HG02938 (cell line): Measurements from ENCODE around the gene UNCX.
"Not testable (repeated sequence)": the region's sequence is repeated elsewhere in the genome, so short reads cannot be mapped to it uniquely, and the experiment has no call there.

ENCODE experiments used
- ATAC-seq: cut with Tn5 transposase; IDR thresholded peaks from one replicate; pipeline ENCODE4 v1.9.1; 2021; ENCODE audit warnings: mild to moderate bottlenecking, moderate library complexity; ENCODE audit not compliant: unreplicated experiment

Gene UNCX

DNA sequence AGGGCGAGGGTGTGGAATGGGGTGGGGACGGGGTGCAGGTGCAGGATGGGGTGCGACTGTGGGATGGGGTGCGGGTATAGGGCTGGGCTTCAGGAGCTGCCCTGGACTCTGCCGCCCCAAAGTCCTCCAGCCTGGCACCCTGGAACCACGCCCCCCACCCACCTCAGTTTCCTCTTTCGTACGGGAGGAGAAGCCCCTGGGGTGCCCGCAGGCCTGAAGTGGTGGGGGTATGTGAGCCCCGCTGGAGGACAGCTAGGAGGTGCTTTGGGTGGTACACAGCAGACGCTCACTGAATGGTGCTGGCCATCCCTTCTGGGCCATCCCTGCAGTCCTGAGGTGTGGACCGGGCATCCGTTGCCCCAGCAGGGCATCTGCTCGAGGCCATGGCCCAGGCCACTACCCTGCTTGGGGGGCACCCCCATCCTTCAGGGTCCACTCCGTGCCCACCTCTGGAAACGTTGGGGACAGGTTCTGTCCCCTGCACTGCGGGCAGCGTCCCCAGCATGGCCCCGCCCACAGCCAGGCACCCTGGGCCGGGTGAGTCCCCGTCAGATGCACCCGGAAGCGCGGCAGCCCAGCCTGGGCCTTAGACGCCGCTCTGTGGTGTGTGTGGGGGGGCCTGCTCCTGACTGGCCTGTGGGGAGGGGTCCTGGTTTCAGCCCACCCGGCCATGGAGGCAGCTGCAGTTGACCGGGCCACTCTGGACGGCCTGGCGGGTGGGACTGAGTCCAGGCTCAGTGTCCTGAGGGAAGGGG is 41.6 kb downstream of the UNCX start:
- ATAC-seq, result no peak

DNA sequence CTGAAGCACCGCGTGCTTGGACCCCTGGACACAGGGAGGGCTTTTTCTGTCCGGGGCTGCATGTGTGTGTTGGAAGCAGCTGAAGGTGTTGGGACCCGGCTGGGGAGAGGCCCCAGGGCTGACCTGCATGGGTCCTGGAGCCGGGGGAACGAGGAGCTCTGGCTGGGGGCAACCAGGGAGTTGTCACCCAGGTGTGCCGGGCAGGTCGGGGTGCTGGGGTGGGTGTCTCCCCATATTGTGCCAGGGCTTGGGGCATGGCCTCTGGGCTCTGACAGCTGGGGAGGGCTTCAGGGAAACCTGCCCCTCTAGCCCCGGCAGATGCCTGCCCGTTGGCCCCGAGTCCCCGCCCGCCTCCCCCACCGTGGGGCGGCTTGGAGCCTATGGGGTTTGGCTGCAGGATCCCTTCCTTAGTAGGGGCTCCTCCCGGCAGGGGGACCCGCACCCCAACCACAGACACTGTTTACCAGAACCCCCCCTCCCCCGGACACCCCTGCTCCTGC is 42.3 kb downstream of the UNCX start:
- no peak for ATAC-seq

DNA sequence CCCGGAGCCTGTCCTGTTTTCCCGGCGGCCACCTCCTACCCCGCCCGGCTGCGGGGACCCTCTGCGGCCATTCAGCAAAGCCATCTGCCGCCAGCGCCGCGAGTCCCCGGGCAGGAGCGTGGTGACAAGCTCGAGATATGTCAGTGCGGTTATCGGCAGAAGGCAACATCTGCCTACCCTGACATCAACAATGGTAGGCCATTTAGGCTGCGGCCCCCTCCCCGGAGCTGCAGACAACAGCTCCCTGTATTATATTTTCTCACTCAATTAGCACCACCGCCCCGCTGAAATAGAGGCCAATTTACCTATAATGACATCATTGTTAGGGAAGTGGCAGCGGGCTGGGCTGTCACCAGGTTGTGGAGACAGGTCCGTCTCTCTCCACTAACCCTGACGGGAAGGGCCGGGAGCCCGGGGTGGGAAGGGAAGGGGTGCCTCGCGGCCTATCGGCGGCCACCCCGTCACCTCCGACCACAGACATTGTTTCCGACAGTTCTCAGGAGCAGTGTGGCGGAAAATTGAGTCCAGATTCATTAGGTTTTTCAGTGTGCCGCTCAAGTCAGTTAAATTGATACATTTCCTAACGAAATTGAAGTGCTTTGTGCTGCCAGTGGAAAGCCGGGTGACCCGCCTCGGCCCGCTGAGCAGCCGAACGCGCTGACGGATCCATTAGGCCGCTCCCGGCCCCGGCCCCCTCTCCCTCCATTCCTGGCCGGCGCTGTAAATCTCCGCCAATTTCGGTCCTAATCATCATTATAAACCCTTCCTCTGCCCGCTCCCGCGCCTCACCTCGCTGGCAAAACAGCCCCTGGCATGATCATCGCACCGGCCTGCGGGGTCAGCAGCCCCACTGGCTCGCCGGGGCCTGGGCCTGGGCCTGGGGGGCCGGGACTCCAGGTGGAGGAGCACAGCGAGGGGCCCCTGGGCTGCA is 43.0 kb downstream of the UNCX start:
- ATAC-seq, result no peak

DNA sequence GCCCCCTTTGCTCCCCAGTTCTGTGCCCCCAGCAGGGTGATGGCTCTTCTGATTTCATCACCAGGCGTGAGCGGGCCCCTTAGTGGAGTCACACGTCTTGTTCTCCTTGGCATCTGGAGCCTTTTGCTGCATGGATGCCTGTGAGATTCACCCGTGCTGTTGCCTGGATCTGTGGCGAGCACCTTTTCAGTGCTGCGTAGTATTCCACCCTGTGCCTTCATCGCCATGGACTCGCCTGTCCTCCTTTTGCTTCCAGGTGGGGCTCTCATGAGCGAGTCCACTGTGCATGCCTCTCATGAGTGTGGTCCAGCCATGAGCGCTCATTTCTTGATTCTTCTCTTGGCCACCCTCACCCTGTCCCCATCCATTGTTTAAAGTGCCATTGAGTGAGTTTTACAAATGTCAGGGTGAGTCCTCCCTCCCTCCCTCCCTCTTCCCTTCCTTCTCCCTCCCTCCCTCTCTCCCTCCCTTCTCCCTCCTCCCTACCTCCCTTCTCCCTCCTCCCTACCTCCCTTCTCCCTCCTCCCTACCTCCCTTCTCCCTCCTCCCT is 44.0 kb downstream of the UNCX start:
- ATAC-seq, result no peak

DNA sequence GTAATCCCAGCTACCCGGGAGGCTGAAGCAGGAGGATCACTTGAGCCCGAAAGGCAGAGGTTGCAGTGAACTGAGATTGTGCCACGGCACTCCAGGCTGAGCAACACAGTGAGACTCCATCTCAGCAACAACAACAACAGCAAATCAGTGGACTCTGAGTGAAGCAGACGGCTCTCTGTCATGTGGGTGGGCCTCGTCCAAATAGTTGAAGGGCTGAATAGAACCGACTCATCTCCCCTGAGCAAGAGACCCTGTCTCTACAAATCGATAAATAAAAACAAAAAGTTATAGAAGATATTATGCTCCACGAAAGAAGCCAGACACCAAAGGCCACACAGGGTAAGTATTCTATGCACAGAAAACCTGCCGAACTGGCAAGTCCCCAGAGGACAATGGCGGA is 45.9 kb downstream of the UNCX start:
- no peak for ATAC-seq

DNA sequence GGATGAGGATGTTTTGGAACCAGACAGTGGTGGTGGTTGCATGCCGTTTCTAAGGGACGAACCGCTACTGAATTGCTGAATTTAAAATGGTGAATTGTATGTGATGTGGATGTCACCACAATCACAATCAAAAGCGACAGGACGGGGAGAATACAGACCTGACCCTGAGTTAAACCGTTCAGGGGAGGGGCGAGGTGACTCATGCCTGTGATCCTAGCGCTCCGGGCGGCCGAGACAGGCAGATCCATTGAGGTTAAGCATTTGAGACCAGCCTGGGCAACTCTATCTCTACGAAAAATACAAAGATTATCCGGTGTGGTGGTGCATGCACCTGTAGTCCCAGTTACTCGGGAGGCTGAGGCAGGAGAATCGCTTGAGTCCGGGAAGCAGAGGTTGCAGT is 46.4 kb downstream of the UNCX start:
- ATAC-seq, result no peak

DNA sequence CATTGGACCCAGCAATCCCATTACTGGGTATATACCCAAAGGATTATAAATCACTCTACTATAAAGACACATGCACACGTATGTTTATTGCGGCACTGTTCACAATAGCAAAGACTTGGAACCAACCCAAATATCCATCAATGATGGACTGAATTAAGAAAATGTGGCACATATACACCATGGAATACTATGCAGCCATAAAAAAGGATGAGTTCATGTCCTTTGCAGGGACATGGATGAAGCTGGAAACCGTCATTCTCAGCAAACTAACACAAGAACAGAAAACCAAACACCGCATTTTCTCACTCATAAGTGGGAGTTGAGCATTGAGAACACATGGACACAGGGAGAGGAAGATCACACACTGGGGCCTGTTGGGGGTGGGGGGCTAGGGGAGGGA is 47.2 kb downstream of the UNCX start:
- not testable (repeated sequence) for ATAC-seq

DNA sequence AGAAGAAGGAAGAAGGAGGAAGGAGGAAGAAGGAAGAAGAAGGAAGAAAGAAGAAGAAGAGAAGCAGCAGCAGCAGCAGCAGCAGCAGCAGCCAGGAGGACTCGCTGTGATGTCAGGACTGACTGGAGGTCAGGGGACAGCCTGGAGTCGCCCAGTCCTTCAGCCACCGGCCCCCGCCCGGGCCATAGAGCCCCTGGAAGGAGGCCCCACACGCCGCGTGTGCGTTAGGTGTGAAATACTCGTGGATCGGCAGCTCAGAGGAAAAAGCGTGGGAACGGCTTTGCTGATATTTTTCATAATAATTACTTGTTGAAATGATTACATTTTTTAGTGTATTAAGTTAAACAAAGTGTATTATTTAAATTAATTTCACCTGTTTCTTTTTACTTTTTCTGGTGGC is 48.4 kb downstream of the UNCX start:
- ATAC-seq, result no peak

DNA sequence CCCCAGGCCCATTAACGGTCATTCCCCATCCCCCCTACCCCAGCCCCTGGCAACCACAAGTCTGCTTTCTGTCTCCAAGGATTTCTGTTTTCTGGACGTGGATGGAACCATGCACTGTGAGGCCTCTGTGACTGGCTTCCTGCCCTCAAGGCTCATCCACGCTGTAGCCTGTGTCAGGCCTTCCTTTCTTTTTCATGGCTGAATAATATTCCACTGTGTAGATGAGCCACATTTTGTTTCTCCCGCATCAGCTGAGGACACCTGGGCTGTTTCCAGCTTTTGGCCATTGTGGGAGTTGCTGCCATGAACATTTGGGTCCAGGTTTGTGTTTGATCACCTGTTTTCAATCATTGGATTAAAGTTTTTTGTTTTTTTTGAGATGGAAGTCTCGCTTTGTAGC is 50.0 kb downstream of the UNCX start:
- ATAC-seq, result no peak

DNA sequence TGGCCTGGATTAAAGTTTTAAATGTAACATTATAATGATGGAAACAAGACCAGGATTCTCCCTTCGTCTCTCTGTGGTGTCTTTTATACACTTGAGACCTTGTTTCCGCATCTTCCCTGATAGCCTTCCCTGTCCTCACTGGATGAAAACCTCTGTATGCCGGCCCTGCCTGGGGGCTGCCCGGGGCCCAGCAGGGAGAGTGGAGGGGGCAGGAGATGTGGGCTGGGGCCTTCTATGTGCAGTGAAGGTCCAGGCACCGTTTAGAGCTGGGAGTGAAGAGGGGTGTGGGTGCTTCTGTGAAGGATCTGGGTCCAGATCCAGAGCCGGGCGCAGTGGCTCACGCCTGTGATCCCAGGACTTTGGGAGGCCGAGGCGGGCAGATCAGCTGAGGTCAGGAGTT is 50.7 kb downstream of the UNCX start:
- ATAC-seq, result no peak

DNA sequence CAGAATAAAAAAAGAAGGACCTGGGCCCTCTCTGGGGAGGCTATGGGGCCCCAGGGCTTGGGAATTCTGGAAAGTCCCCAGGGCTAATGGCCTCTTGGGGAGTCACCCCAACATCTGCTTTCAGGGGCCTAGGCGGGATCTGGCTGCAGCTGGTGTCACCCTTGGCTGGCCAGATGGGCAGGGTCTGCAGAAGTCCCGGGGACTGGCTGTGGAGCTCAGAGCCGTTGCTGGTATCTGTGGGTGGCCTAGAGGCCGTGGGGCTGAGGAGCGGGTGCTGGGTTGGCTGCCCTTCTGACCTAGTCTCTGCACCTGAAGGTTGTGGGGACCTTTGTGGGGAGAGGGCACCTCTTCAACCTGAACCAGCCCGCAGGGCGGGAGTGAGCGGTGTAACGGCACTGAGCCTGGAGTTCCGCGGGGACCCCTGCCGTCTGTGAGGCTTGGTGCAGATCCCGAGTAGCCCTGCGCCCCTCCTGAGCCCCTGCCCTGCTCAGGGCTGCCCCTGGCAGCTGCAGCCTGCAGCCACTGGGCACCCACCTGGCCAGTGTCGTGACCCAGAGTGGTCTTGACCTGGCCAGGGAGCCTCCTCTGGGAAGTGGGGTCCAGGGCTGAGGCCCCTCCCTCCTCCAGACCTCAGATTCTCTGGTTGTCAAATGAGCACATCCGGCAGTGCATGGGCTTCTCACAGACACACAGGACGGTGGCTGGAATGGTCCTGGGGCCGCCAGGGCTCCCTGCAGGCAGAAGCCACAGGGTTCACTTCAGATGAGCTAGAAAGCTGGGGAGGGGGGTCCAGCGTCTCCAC is 51.5 kb downstream of the UNCX start:
- no peak for ATAC-seq

DNA sequence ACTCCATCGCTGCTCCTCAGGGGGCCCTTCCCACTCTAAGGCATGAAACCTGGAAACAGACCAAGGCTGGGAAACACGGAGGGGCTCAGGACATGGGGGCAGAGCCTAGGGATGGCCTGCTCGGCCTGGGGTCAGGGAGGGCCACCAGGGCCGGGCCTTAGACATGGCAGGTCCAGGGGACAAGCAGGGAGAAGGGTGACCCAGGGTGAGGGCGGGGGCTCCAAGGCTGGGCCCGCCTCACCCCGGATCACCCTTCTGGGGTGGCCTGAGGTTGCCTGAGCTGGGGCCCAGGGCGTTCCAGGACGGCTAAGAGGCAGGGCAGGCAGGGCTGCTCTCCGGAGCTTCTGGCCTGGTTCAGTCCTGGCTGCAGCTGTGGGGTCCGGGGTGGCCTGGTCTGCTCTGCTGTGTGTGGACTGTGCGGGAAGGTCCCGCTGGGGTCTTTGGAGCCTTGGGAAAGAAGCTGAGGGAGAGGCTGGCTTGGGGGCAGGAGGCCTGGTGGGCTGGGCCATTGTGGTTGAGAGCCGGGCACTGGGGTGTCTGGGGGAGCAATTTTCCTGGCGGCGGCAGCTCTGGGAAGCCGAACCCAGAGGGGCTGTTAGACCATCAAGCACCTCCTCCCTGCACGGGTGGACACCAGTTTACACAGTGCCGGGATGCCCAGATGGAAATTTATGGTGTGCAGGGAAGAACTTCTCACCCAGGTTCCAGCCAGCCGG is 52.2 kb downstream of the UNCX start:
- no peak for ATAC-seq

DNA sequence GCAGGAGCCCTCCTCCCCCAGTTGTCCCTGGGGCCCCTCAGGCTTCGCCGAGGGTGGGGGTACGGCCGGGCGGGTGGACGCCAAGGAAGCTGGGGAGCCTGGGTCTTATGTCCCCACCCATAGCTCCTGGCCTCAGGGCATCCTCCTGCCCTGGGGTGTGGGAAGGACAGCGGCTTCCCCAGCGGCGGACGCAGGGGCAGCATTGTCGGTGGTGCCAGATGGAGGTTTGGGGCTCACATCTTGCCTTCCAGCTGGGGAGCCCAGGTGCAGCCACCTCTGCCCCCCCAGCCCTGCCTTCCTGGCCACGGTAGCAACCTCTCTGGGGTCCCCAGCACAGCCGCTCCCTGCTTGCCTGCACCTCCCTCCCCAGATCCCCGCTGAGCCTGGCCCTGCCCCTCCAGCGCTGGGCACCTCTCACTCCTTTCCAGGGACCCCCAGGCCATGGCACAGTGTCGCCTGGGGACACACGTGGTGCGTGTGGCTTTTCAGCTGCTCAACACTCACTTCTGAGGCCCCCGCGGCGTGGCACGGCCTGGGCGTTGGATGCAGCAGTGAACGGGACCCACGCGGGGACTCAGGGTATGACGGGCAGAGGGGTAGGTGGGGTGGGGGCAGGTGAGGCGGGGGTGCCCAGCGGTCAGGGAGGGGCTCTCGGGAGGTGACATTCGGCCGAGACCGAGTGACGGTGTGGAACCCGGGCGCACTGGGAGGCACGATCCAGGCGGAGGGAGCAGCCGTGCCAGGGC is 53.1 kb downstream of the UNCX start:
- ATAC-seq, result no peak
